HEK293 (cell line): Measurements from ENCODE around the gene ZBTB8A.
A peak's percentile ranks its signal among the peaks of the same experiment; 100 is the strongest.

Source experiments
- CTCF ChIA-PET: fragments of 350-600 bp; formaldehyde crosslinking; extraction: SDS; loops from one replicate; lab custom pipeline; 2021; ENCODE audit warnings: antibody characterized with exemption; lab: Yijun Ruan, JAX
- POLR2A ChIA-PET: fragments of 300-600 bp; formaldehyde crosslinking; extraction: SDS; loops from one replicate; lab custom pipeline; 2020; ENCODE audit warnings: antibody characterized with exemption, inconsistent platforms; lab: Yijun Ruan, JAX
- H3K27ac ChIP-seq: fragments of 200-500 bp; sonication (Bioruptor generic); 2 replicates; pipeline ENCODE4 v1.5.1; 2014; ENCODE audit warnings: low read depth, low read length, control low read depth, inconsistent platforms; ENCODE audit errors: extremely low read depth
- H3K36me3 ChIP-seq, 2 experiments: fragments of 200-500 bp in 1 of 2; sonication (Bioruptor generic) in 1 of 2; 1 replicate in 1 of 2; 2 replicates in 1 of 2; pipeline ENCODE4 v1.5.1; 2014 to 2017; ENCODE audit warnings: inconsistent platforms in 2 of 2, low read length in 2 of 2; ENCODE audit not compliant: control insufficient read depth in 2 of 2, insufficient read depth in 1 of 2
- H3K4me1 ChIP-seq: fragments of 200-500 bp; sonication (Bioruptor generic); 2 replicates; pipeline ENCODE4 v1.5.1; 2014; ENCODE audit warnings: mild to moderate bottlenecking, low read length, inconsistent platforms; ENCODE audit not compliant: control insufficient read depth, insufficient read depth
- H3K4me3 ChIP-seq: 2 replicates; pipeline ENCODE4 v1.5.1; 2011; ENCODE audit warnings: low read depth, mild to moderate bottlenecking, control low read depth, low read length, moderate library complexity
- H3K9me3 ChIP-seq: fragments of 200-500 bp; sonication (Bioruptor generic); 2 replicates; pipeline ENCODE4 v1.5.1; 2014; ENCODE audit warnings: low read depth, low read length, inconsistent platforms; ENCODE audit not compliant: control insufficient read depth, insufficient read depth
- GFI1B ChIP-seq: fragments of 450-650 bp; formaldehyde crosslinking; IDR thresholded peaks from 2 replicates; pipeline ENCODE4 v1.5.1; 2016; ENCODE audit warnings: missing biosample characterization, missing genetic modification characterization
- GLI2 ChIP-seq: fragments of 450-650 bp; formaldehyde crosslinking; IDR thresholded peaks from 2 replicates; pipeline ENCODE4; 2017; ENCODE audit warnings: missing biosample characterization, missing genetic modification characterization, low read depth, borderline replicate concordance
- KLF1 ChIP-seq: fragments of 450-650 bp; formaldehyde crosslinking; IDR thresholded peaks from 2 replicates; pipeline ENCODE4 v1.5.1; 2016; ENCODE audit warnings: missing biosample characterization, missing genetic modification characterization
- KLF10 ChIP-seq: fragments of 450-650 bp; IDR thresholded peaks from 2 replicates; pipeline ENCODE4 v1.5.1; 2018; ENCODE audit warnings: missing biosample characterization, mild to moderate bottlenecking, missing genetic modification characterization
- KLF7 ChIP-seq: fragments of 450-650 bp; formaldehyde crosslinking; IDR thresholded peaks from 2 replicates; pipeline ENCODE4 v1.5.1; 2016; ENCODE audit warnings: missing biosample characterization, missing genetic modification characterization, borderline replicate concordance
- OVOL3 ChIP-seq: fragments of 450-650 bp; formaldehyde crosslinking; IDR thresholded peaks from 2 replicates; pipeline ENCODE4 v1.5.1; 2016; ENCODE audit warnings: missing biosample characterization, missing genetic modification characterization
- SCRT1 ChIP-seq: fragments of 450-650 bp; formaldehyde crosslinking; IDR thresholded peaks from 2 replicates; pipeline ENCODE4 v1.5.1; 2016; ENCODE audit warnings: missing biosample characterization, missing genetic modification characterization, borderline replicate concordance
- ZBTB1 ChIP-seq: fragments of 450-650 bp; formaldehyde crosslinking; IDR thresholded peaks from 2 replicates; pipeline ENCODE4 v1.5.1; 2016; ENCODE audit warnings: missing biosample characterization, missing genetic modification characterization
- ZBTB8A ChIP-seq: fragments of 450-650 bp; formaldehyde crosslinking; IDR thresholded peaks from 2 replicates; pipeline ENCODE4 v1.5.1; 2016; ENCODE audit warnings: missing biosample characterization, missing genetic modification characterization
- ZEB2 ChIP-seq: fragments of 450-650 bp; formaldehyde crosslinking; IDR thresholded peaks from 2 replicates; pipeline ENCODE4 v1.5.1; 2016; ENCODE audit warnings: missing biosample characterization, missing genetic modification characterization
- ZFP69B ChIP-seq: fragments of 450-650 bp; formaldehyde crosslinking; IDR thresholded peaks from 2 replicates; pipeline ENCODE4 v1.5.1; 2016; ENCODE audit warnings: missing biosample characterization, missing genetic modification characterization
- ZNF10 ChIP-seq: fragments of 450-650 bp; formaldehyde crosslinking; IDR thresholded peaks from 2 replicates; pipeline ENCODE4 v1.5.1; 2017; ENCODE audit warnings: missing biosample characterization, missing genetic modification characterization
- ZNF2 ChIP-seq: fragments of 450-650 bp; formaldehyde crosslinking; IDR thresholded peaks from 2 replicates; pipeline ENCODE4 v1.5.1; 2016; ENCODE audit warnings: missing biosample characterization, missing genetic modification characterization
- ZNF341 ChIP-seq: fragments of 450-650 bp; formaldehyde crosslinking; IDR thresholded peaks from 2 replicates; pipeline ENCODE4; 2016; ENCODE audit warnings: low read depth, missing biosample characterization, missing genetic modification characterization
- ZNF394 ChIP-seq: fragments of 450-650 bp; formaldehyde crosslinking; IDR thresholded peaks from 2 replicates; pipeline ENCODE4 v1.5.1; 2016; ENCODE audit warnings: missing biosample characterization, missing genetic modification characterization, mild to moderate bottlenecking, moderate library complexity, borderline replicate concordance
- ZNF404 ChIP-seq: fragments of 450-650 bp; formaldehyde crosslinking; IDR thresholded peaks from 2 replicates; pipeline ENCODE4 v1.5.1; 2017; ENCODE audit warnings: missing biosample characterization, missing genetic modification characterization
- ZNF426 ChIP-seq: fragments of 450-650 bp; formaldehyde crosslinking; IDR thresholded peaks from 2 replicates; pipeline ENCODE4 v1.5.1; 2017; ENCODE audit warnings: missing biosample characterization, missing genetic modification characterization, mild to moderate bottlenecking, inconsistent platforms, moderate library complexity
- ZNF624 ChIP-seq: fragments of 450-650 bp; formaldehyde crosslinking; IDR thresholded peaks from 2 replicates; pipeline ENCODE4 v1.5.1; 2017; ENCODE audit warnings: missing biosample characterization, missing genetic modification characterization
- ZNF629 ChIP-seq: fragments of 450-650 bp; formaldehyde crosslinking; IDR thresholded peaks from 2 replicates; pipeline ENCODE4 v1.5.1; 2017; ENCODE audit warnings: missing biosample characterization, missing genetic modification characterization
- ZNF654 ChIP-seq: fragments of 450-650 bp; formaldehyde crosslinking; IDR thresholded peaks from 2 replicates; pipeline ENCODE4 v1.5.1; 2016; ENCODE audit warnings: low read depth, missing biosample characterization, missing genetic modification characterization
- ZNF660 ChIP-seq: fragments of 450-650 bp; IDR thresholded peaks from 2 replicates; pipeline ENCODE4 v1.5.1; 2018; ENCODE audit warnings: missing biosample characterization, mild to moderate bottlenecking, missing genetic modification characterization
- ZNF664 ChIP-seq: fragments of 450-650 bp; formaldehyde crosslinking; IDR thresholded peaks from 2 replicates; pipeline ENCODE4 v1.5.1; 2016; ENCODE audit warnings: missing biosample characterization, missing genetic modification characterization
- ZXDB ChIP-seq: fragments of 450-650 bp; formaldehyde crosslinking; IDR thresholded peaks from 2 replicates; pipeline ENCODE4 v1.5.1; 2016; ENCODE audit warnings: missing biosample characterization, missing genetic modification characterization
- TF ChIP-seq, protein P1 (sequence below): fragments of 450-650 bp; formaldehyde crosslinking; IDR thresholded peaks from 2 replicates; pipeline ENCODE4 v1.5.1; 2016; ENCODE audit warnings: missing biosample characterization, missing genetic modification characterization
- TF ChIP-seq, protein P2 (sequence below): fragments of 450-650 bp; formaldehyde crosslinking; IDR thresholded peaks from 2 replicates; pipeline ENCODE4 v1.5.1; 2016; ENCODE audit warnings: missing biosample characterization, missing genetic modification characterization
- TF ChIP-seq, protein P3 (sequence below): fragments of 450-650 bp; formaldehyde crosslinking; IDR thresholded peaks from 2 replicates; pipeline ENCODE4 v1.5.1; 2016; ENCODE audit warnings: missing biosample characterization, missing genetic modification characterization
- TF ChIP-seq, protein P4 (sequence below): fragments of 450-650 bp; formaldehyde crosslinking; IDR thresholded peaks from 2 replicates; pipeline ENCODE4 v1.5.1; 2016; ENCODE audit warnings: missing biosample characterization, missing genetic modification characterization
- TF ChIP-seq, protein P5 (sequence below): fragments of 450-650 bp; formaldehyde crosslinking; IDR thresholded peaks from 2 replicates; pipeline ENCODE4 v1.5.1; 2016; ENCODE audit warnings: missing biosample characterization, missing genetic modification characterization

The ZBTB8A gene

DNA sequence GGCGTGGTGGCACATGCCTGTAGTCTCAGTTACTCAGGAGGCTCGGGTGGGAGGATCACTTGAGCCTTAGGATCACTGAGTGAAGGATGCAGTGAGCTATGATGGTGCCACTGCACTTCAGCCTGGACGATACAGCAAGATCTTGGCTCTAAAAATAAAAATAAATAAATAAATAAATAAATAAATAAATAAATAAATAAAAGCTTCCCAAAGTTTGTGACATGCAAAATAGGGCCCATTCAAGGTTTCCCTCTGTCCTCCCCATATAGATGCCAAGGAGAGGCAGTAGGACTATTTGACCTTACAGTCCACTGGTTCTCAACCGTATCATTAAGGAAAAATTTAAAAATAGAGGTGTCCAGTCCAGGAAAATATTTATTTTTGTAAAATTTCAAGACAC is 70.0 kb downstream of the ZBTB8A start (continued):
- peak; percentile 95 for TF ChIP-seq ZNF426 (tag by site-specific recombination)
- TF ChIP-seq ZBTB8A (tag by site-specific recombination): peak; percentile 86
- TF ChIP-seq SCRT1 (tag by site-specific recombination): no peak
- TF ChIP-seq ZBTB1 (tag by site-specific recombination): peak; percentile 69; the same call in 1 of the 2 replicates
- TF ChIP-seq, protein P1, sequence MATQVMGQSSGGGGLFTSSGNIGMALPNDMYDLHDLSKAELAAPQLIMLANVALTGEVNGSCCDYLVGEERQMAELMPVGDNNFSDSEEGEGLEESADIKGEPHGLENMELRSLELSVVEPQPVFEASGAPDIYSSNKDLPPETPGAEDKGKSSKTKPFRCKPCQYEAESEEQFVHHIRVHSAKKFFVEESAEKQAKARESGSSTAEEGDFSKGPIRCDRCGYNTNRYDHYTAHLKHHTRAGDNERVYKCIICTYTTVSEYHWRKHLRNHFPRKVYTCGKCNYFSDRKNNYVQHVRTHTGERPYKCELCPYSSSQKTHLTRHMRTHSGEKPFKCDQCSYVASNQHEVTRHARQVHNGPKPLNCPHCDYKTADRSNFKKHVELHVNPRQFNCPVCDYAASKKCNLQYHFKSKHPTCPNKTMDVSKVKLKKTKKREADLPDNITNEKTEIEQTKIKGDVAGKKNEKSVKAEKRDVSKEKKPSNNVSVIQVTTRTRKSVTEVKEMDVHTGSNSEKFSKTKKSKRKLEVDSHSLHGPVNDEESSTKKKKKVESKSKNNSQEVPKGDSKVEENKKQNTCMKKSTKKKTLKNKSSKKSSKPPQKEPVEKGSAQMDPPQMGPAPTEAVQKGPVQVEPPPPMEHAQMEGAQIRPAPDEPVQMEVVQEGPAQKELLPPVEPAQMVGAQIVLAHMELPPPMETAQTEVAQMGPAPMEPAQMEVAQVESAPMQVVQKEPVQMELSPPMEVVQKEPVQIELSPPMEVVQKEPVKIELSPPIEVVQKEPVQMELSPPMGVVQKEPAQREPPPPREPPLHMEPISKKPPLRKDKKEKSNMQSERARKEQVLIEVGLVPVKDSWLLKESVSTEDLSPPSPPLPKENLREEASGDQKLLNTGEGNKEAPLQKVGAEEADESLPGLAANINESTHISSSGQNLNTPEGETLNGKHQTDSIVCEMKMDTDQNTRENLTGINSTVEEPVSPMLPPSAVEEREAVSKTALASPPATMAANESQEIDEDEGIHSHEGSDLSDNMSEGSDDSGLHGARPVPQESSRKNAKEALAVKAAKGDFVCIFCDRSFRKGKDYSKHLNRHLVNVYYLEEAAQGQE: peak; percentile 74
- TF ChIP-seq ZNF664 (tag by site-specific recombination): peak; percentile 81; the same call in 1 of the 2 replicates
- TF ChIP-seq ZNF341: peak; percentile 44; the same call in 1 of the 2 replicates
- peak; percentile 72; the same call in 1 of the 2 replicates for TF ChIP-seq ZNF629
- 0 out of 2 replicates have a peak, but pooled peaks have one; percentile 58 for TF ChIP-seq ZNF404 (tag by site-specific recombination)
- no peak for TF ChIP-seq ZNF624 (tag by site-specific recombination)
- TF ChIP-seq, protein P2, sequence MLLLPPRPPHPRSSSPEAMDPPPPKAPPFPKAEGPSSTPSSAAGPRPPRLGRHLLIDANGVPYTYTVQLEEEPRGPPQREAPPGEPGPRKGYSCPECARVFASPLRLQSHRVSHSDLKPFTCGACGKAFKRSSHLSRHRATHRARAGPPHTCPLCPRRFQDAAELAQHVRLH: peak; percentile 85
- 0 out of 2 replicates have a peak, but pooled peaks have one; percentile 56 for TF ChIP-seq OVOL3 (tag by site-specific recombination)
- TF ChIP-seq ZEB2 (tag by site-specific recombination): no peak
- TF ChIP-seq ZNF394 (tag by site-specific recombination): peak; percentile 98
- 0 out of 2 replicates have a peak, but pooled peaks have one; percentile 47 for TF ChIP-seq KLF7 (tag by site-specific recombination)
- TF ChIP-seq ZNF654 (tag by site-specific recombination): peak; percentile 54

DNA sequence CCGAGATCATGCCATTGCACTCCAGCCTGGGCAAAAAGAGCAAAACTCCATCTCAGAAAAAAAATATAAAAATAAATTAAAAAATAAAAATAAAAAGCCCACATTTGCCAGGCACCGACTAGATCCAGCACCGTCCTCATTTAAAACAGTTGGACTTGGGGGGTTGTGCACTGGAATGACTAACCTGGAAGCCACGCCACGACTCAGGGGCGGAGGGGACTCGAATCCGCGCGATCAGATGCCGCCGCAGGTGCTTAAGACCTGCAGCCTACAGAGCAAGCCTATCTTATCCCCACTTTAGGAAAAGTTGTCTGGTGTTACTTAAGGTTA is 72.6 kb downstream of the ZBTB8A start:
- no peaks in the 10 kb centered on the region for H3K9me3 ChIP-seq
- no peak overlapping the region for H3K27ac ChIP-seq
- H3K4me1 ChIP-seq: no peaks in the 10 kb centered on the region
- CTCF ChIA-PET: interaction anchor here (0.6 to 1.2 kb wide), 5 partner anchors 9 to 900 kb away, joined by 3 to 4 read pairs (median 3); no protein-coding TSS in a partner anchor
- POLR2A ChIA-PET: interaction anchor here (0.9 to 1.2 kb wide), 2 partner anchors 39 to 210 kb away, joined by 3 to 9 read pairs; partner anchors contain the start of genes RBBP4 and ZBTB8OS
- H3K4me3 ChIP-seq: peak overlapping the region; percentile 53
- peaks cover 0 to 4% of the 10 kb centered on the region in 2 experiments; a peak in 1 of 3 replicates for H3K36me3 ChIP-seq
- TF ChIP-seq GLI2 (tag by site-specific recombination): no peak
- TF ChIP-seq KLF10 (tag by site-specific recombination): 0 out of 2 replicates have a peak, but pooled peaks have one; percentile 30
- TF ChIP-seq ZFP69B: no peak
- TF ChIP-seq ZNF10: 0 out of 2 replicates have a peak, but pooled peaks have one; percentile 51
- no peak for TF ChIP-seq ZNF2 (tag by site-specific recombination)
- TF ChIP-seq, protein P3, sequence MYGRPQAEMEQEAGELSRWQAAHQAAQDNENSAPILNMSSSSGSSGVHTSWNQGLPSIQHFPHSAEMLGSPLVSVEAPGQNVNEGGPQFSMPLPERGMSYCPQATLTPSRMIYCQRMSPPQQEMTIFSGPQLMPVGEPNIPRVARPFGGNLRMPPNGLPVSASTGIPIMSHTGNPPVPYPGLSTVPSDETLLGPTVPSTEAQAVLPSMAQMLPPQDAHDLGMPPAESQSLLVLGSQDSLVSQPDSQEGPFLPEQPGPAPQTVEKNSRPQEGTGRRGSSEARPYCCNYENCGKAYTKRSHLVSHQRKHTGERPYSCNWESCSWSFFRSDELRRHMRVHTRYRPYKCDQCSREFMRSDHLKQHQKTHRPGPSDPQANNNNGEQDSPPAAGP (tag by site-specific recombination): peak; percentile 41; the same call in 1 of the 2 replicates
- TF ChIP-seq ZXDB (tag by site-specific recombination): peak; percentile 62; the same call in 1 of the 2 replicates
- TF ChIP-seq, protein P4, sequence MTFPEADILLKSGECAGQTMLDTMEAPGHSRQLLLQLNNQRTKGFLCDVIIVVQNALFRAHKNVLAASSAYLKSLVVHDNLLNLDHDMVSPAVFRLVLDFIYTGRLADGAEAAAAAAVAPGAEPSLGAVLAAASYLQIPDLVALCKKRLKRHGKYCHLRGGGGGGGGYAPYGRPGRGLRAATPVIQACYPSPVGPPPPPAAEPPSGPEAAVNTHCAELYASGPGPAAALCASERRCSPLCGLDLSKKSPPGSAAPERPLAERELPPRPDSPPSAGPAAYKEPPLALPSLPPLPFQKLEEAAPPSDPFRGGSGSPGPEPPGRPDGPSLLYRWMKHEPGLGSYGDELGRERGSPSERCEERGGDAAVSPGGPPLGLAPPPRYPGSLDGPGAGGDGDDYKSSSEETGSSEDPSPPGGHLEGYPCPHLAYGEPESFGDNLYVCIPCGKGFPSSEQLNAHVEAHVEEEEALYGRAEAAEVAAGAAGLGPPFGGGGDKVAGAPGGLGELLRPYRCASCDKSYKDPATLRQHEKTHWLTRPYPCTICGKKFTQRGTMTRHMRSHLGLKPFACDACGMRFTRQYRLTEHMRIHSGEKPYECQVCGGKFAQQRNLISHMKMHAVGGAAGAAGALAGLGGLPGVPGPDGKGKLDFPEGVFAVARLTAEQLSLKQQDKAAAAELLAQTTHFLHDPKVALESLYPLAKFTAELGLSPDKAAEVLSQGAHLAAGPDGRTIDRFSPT: no peak
- TF ChIP-seq ZNF624 (tag by site-specific recombination): no peak
- TF ChIP-seq GFI1B (tag by site-specific recombination): no peak
- TF ChIP-seq KLF1: no peak
- TF ChIP-seq, protein P5, sequence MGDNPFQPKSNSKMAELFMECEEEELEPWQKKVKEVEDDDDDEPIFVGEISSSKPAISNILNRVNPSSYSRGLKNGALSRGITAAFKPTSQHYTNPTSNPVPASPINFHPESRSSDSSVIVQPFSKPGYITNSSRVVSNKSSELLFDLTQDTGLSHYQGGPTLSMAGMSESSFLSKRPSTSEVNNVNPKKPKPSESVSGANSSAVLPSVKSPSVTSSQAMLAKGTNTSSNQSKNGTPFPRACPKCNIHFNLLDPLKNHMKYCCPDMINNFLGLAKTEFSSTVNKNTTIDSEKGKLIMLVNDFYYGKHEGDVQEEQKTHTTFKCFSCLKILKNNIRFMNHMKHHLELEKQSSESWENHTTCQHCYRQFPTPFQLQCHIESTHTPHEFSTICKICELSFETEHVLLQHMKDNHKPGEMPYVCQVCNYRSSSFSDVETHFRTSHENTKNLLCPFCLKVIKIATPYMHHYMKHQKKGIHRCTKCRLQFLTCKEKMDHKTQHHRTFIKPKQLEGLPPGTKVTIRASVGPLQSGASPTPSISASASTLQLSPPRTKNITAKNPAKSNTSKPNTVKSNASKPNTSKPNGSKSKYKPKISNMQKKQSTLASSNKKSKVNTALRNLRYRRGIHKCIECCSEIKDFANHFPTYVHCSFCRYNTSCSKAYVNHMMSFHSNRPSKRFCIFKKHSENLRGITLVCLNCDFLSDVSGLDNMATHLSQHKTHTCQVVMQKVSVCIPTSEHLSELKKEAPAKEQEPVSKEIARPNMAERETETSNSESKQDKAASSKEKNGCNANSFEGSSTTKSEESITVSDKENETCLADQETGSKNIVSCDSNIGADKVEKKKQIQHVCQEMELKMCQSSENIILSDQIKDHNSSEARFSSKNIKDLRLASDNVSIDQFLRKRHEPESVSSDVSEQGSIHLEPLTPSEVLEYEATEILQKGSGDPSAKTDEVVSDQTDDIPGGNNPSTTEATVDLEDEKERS (tag by site-specific recombination): no peak
- TF ChIP-seq ZNF660 (tag by site-specific recombination): 0 out of 2 replicates have a peak, but pooled peaks have one; percentile 49
- peak; percentile 51; the same call in 1 of the 2 replicates for TF ChIP-seq ZNF664 (tag by site-specific recombination)
